ENCODE results near the gene USP32. TPM values are rescaled to one million over a fixed set of nuclear protein-coding genes. Genes with fewer than 3 reads are reported as not detected.

The USP32 gene
- total RNA-seq, 2 donors from 2014 or later = 54.1 to 74.3 TPM

- 93% methylated on average over 4 of the region's 4 CpGs; no CpG with 5 or more reads in 1 of the 2 experiments for WGBS, 2 experiments (ENCODE audit: insufficient coverage in 1 of 2, insufficient read length in 1 of 2)
- Histone ChIP-seq H3K4me1 (ENCODE audit: control insufficient read depth, insufficient read depth, low read length) (no peaks in the 10 kb centered on the region), H3K4me3 (ENCODE audit: low read length) (no peak overlapping the region), H3K9me3 (ENCODE audit: control insufficient read depth, low read length) (no peaks in the 10 kb centered on the region), H3K27ac (ENCODE audit: low read depth, low read length) (no peak overlapping the region), H3K36me3 (ENCODE audit: control insufficient read depth, insufficient read depth, low read length) (peaks cover 8% of the 10 kb centered on the region), H3K27me3 (ENCODE audit: control insufficient read depth, insufficient read depth, low read length, poor library complexity, severe bottlenecking) (no peaks in the 10 kb centered on the region), H3K9ac (ENCODE audit: extremely low read depth, low read length, poor library complexity, severe bottlenecking) (no peak overlapping the region)
- Mint-ChIP-seq H3K9me3 (no peaks in the 10 kb centered on the region), H3K36me3 (ENCODE audit: low read depth) (peaks cover 15% of the 10 kb centered on the region), H3K27me3 (ENCODE audit: insufficient read depth) (peaks cover 14% of the 10 kb centered on the region), H3K4me1 (peaks cover 7% of the 10 kb centered on the region), H3K27ac (no peak overlapping the region), H3K4me3 (no peak overlapping the region)
- no peak for TF ChIP-seq CTCF (conservative IDR thresholded peaks at IDR 0.05)
- DNase-seq = no peak
Measured at GRCh38 chr17:60129164-60129563, 262.8 kb downstream of the USP32 start.

Other genes starting within 250 kb of the USP32 start
- gene CA4, start 242.2 kb downstream of the USP32 start, total RNA-seq = 1 to 10 TPM; 1.5 to 3.0 TPM
- gene CHCT1, start 30.4 kb upstream of the USP32 start, total RNA-seq = not detected
- 10 to 100 TPM; 25.3 to 28.1 TPM for gene APPBP2, start 134.1 kb upstream of the USP32 start, total RNA-seq
- 10 to 100 TPM in 1 of 2 donors, 1 to 10 TPM in 1; 9.4 to 13.0 TPM for gene PPM1D, start 208.1 kb upstream of the USP32 start, total RNA-seq

Data from endodermal cell (in vitro differentiated cells).